Measurements from ENCODE around the gene GFOD1. TPM values are rescaled to one million over a fixed set of nuclear protein-coding genes. Genes with fewer than 3 reads are reported as not detected.

The GFOD1 gene
- total and polyA plus RNA-seq, 10 of the 15 experiments (the other 5 are each of a cell fraction or from before 2014, with no cell fraction given): 6.5 to 41.4 (median 16.0) TPM

- Histone ChIP-seq H3K4me1 (ENCODE audit: control insufficient read depth, insufficient read depth, low read length) (peaks cover 78% of the 10 kb centered on the region), H3K4me2 (ENCODE audit: control insufficient read depth, insufficient read depth) (peak overlapping the region; percentile 85), H3K27ac (ENCODE audit: control insufficient read depth, insufficient read depth) (peak overlapping the region; percentile 99), H3K4me3 (peak overlapping the region; percentile 18), H3K36me3 (ENCODE audit: control insufficient read depth in 2 of 2, insufficient read depth in 2 of 2, low read length in 1 of 2) (peaks cover 0 to 2% of the 10 kb centered on the region in 2 experiments; a peak in 2 of 4 replicates), H2AFZ (ENCODE audit: control insufficient read depth, low read depth, low read length) (peak overlapping the region; percentile 20; the same call in 1 of the 2 replicates), H3K27me3 (replicated peaks in 1 of 2; ENCODE audit: control insufficient read depth in 2 of 2, insufficient read depth in 2 of 2, low read length in 1 of 2) (no peaks in the 10 kb centered on the region), H4K20me1 (ENCODE audit: control insufficient read depth, insufficient read depth) (no peaks in the 10 kb centered on the region), H3K9ac (ENCODE audit: control insufficient read depth, insufficient read depth, low read length) (peak overlapping the region; percentile 49), H3K9me3 (replicated peaks; ENCODE audit: control insufficient read depth, insufficient read depth, low read length) (peaks cover 11% of the 10 kb centered on the region), H3K79me2 (ENCODE audit: control insufficient read depth, insufficient read depth, low read length) (peaks cover 75% of the 10 kb centered on the region)
- BruUV-seq (replicated peaks): TSS peak; percentile 30
- in situ Hi-C loops (cut with MboI) (no loop called here), intact Hi-C loops (cut with micrococcal nuclease; ENCODE audit: unreplicated experiment) (loop anchor here (1.0 kb wide), 1 partner anchor 23 kb away; no protein-coding TSS in a partner anchor)
- DNase-seq (ENCODE audit: low read depth, low spot score): peak; percentile 62
- no peak for FAIRE-seq
- POLR2A ChIA-PET: interaction anchor here (0.9 to 8.9 kb wide), 14 partner anchors 22 to 144 kb away, joined by 3 to 96 read pairs (median 10); partner anchors contain the start of genes GFOD1 and SIRT5
- RAD21 ChIA-PET (ENCODE audit: unreplicated experiment): interaction anchor here (0.7 to 10.4 kb wide), 24 partner anchors 9 to 363 kb away, joined by 3 to 193 read pairs (median 6); partner anchors contain the start of genes GFOD1 and SIRT5
- CTCF ChIA-PET: interaction anchor here (0.6 to 9.6 kb wide), 20 partner anchors 9 to 636 kb away, joined by 3 to 113 read pairs (median 4); partner anchors contain the start of genes SIRT5 and TBC1D7
- SMC1A ChIA-PET (ENCODE audit: uncharacterized antibody, unreplicated experiment): interaction anchor here (0.6 to 17.6 kb wide), 24 partner anchors 13 to 144 kb away, joined by 3 to 241 read pairs (median 12); partner anchors contain the start of genes GFOD1 and SIRT5
- ATAC-seq: peak; percentile 25
- WGBS (ENCODE audit: insufficient coverage, insufficient replicate concordance, low lambda C conversion rate, missing lambda C conversion rate): 11% methylated on average over 6 of the region's 6 CpGs
- peak; percentile 15; the same call in 1 of the 2 replicates for TF ChIP-seq MTA2 (IDR thresholded peaks at IDR 0.05; ENCODE audit: low read depth)
- peak; percentile 6 for TF ChIP-seq MEF2B (IDR thresholded peaks at IDR 0.05; ENCODE audit: partially characterized antibody, poor library complexity, severe bottlenecking)
- no peak for TF ChIP-seq CREB1 (IDR thresholded peaks at IDR 0.05; ENCODE audit: low read depth)
- no peak for TF ChIP-seq FOS (IDR thresholded peaks at IDR 0.05; ENCODE audit: borderline replicate concordance, extremely low read depth, insufficient read length)
- 0 out of 2 replicates have a peak, but pooled peaks have one; percentile 31 for TF ChIP-seq IKZF1 (conservative IDR thresholded peaks at IDR 0.05)
- TF ChIP-seq, protein P1, sequence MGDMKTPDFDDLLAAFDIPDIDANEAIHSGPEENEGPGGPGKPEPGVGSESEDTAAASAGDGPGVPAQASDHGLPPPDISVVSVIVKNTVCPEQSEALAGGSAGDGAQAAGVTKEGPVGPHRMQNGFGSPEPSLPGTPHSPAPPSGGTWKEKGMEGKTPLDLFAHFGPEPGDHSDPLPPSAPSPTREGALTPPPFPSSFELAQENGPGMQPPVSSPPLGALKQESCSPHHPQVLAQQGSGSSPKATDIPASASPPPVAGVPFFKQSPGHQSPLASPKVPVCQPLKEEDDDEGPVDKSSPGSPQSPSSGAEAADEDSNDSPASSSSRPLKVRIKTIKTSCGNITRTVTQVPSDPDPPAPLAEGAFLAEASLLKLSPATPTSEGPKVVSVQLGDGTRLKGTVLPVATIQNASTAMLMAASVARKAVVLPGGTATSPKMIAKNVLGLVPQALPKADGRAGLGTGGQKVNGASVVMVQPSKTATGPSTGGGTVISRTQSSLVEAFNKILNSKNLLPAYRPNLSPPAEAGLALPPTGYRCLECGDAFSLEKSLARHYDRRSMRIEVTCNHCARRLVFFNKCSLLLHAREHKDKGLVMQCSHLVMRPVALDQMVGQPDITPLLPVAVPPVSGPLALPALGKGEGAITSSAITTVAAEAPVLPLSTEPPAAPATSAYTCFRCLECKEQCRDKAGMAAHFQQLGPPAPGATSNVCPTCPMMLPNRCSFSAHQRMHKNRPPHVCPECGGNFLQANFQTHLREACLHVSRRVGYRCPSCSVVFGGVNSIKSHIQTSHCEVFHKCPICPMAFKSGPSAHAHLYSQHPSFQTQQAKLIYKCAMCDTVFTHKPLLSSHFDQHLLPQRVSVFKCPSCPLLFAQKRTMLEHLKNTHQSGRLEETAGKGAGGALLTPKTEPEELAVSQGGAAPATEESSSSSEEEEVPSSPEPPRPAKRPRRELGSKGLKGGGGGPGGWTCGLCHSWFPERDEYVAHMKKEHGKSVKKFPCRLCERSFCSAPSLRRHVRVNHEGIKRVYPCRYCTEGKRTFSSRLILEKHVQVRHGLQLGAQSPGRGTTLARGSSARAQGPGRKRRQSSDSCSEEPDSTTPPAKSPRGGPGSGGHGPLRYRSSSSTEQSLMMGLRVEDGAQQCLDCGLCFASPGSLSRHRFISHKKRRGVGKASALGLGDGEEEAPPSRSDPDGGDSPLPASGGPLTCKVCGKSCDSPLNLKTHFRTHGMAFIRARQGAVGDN (IDR thresholded peaks at IDR 0.05): peak; percentile 75
- no peak for TF ChIP-seq RAD21 (IDR thresholded peaks at IDR 0.05; ENCODE audit: insufficient read depth, low read depth, low read length)
- peak; percentile 65; the same call in 1 of the 2 replicates for TF ChIP-seq TCF12 (IDR thresholded peaks at IDR 0.05; ENCODE audit: low read depth, low read length)
- TF ChIP-seq POU2F2 (IDR thresholded peaks at IDR 0.05; ENCODE audit: borderline replicate concordance, low read depth, low read length): peak; percentile 25; the same call in 1 of the 3 replicates
- TF ChIP-seq NR2F1 (conservative IDR thresholded peaks at IDR 0.05): no peak
- TF ChIP-seq SMARCA5 (IDR thresholded peaks at IDR 0.05): peak; percentile 77; the same call in 1 of the 2 replicates
- 0 out of 2 replicates have a peak, but pooled peaks have one; percentile 11 for TF ChIP-seq ZNF24 (IDR thresholded peaks at IDR 0.05)
- TF ChIP-seq, protein P2, sequence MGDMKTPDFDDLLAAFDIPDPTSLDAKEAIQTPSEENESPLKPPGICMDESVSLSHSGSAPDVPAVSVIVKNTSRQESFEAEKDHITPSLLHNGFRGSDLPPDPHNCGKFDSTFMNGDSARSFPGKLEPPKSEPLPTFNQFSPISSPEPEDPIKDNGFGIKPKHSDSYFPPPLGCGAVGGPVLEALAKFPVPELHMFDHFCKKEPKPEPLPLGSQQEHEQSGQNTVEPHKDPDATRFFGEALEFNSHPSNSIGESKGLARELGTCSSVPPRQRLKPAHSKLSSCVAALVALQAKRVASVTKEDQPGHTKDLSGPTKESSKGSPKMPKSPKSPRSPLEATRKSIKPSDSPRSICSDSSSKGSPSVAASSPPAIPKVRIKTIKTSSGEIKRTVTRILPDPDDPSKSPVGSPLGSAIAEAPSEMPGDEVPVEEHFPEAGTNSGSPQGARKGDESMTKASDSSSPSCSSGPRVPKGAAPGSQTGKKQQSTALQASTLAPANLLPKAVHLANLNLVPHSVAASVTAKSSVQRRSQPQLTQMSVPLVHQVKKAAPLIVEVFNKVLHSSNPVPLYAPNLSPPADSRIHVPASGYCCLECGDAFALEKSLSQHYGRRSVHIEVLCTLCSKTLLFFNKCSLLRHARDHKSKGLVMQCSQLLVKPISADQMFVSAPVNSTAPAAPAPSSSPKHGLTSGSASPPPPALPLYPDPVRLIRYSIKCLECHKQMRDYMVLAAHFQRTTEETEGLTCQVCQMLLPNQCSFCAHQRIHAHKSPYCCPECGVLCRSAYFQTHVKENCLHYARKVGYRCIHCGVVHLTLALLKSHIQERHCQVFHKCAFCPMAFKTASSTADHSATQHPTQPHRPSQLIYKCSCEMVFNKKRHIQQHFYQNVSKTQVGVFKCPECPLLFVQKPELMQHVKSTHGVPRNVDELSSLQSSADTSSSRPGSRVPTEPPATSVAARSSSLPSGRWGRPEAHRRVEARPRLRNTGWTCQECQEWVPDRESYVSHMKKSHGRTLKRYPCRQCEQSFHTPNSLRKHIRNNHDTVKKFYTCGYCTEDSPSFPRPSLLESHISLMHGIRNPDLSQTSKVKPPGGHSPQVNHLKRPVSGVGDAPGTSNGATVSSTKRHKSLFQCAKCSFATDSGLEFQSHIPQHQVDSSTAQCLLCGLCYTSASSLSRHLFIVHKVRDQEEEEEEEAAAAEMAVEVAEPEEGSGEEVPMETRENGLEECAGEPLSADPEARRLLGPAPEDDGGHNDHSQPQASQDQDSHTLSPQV (IDR thresholded peaks at IDR 0.05): no peak
- TF ChIP-seq POLR2A (IDR thresholded peaks at IDR 0.05; ENCODE audit: low read depth, low read length): no peak
- peak; percentile 53; the same call in 1 of the 2 replicates for TF ChIP-seq DPF2 (IDR thresholded peaks at IDR 0.05)
- no peak for TF ChIP-seq SRF (IDR thresholded peaks at IDR 0.05; ENCODE audit: low read depth in 2 of 2, low read length in 2 of 2)
- TF ChIP-seq CHD4 (IDR thresholded peaks at IDR 0.05): no peak
Observed at GRCh38 chr6:13431059-13431656, 56.2 kb downstream of the GFOD1 start.

Measured in GM12878 (cell line).